ENCODE results near the gene NEDD8.

DNA sequence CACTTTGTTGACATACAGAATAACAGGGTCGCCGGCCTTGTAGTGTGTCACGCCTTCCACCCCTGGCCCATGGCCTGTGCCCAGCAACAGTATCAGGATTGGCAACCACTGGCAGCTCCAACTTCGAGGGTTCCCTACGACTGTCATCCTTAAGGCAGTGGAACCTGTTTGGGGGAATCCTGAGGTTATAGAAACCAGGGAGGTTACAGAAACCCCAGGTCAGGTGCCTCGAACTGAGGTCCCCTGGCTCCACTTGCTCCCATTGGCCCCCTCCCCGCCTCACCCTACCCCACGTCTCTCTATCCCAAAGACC, 37.3 kb downstream of the NEDD8 start:
- no peak for TF ChIP-seq CTCF (IDR thresholded peaks at IDR 0.05)
- TF ChIP-seq POLR2A (IDR thresholded peaks at IDR 0.05), result no peak
- no peak for TF ChIP-seq POLR2AphosphoS5 (IDR thresholded peaks at IDR 0.05)
- no peak for TF ChIP-seq EP300 (IDR thresholded peaks at IDR 0.05)
